ENCODE results near the gene DHX16. TPM values are rescaled to one million over a fixed set of nuclear protein-coding genes. Genes with fewer than 3 reads are reported as not detected.

The DHX16 gene
- polyA plus RNA-seq, 1 donor from 2014 or later = 21.6 TPM

GRCh38 chr6:30686908-30687658 lies 14.3 kb upstream of the DHX16 start:
- Mint-ChIP-seq H3K36me3 (peaks cover 9% of the 10 kb centered on the region), H3K9me3 (peaks cover 0 to 1% (median 0%) of the 10 kb centered on the region in 3 donors), H3K27ac (peak overlapping the region; percentile 98 to 100 (median 98))

GRCh38 chr6:30686009-30686907 lies 13.5 kb upstream of the DHX16 start, which contains the start of gene PPP1R18:
PPP1R18 (minus strand) TSS chr6:30686645; CDS start chr6:30686018, 627 bp downstream.
- Mint-ChIP-seq H3K36me3 (peaks cover 9% of the 10 kb centered on the region), H3K27me3 (no peaks in the 10 kb centered on the region), H3K4me3 (peak within 1 kb of the TSS; percentile 99 to 100 (median 100)), H3K27ac (peak within 1 kb of the TSS; percentile 98 to 100 (median 98)), H3K9me3 (peaks cover 0 to 1% (median 0%) of the 10 kb centered on the region in 3 donors), H3K4me1 (peaks cover 32 to 47% (median 33%) of the 10 kb centered on the region in 3 donors)

More at GRCh38 chr6:30686908-30687658, 14.3 kb upstream of the DHX16 start:
- Mint-ChIP-seq H3K4me3 (peak overlapping the region; percentile 99 to 100 (median 100)), H3K27me3 (no peaks in the 10 kb centered on the region), H3K4me1 (peaks cover 34 to 44% (median 36%) of the 10 kb centered on the region in 3 donors)

- peak overlapping the region; percentile 99 to 100 (median 100) for H3K4me3 Mint-ChIP-seq
- H3K4me1 Mint-ChIP-seq = peaks cover 30 to 46% (median 33%) of the 10 kb centered on the region in 3 donors
- H3K36me3 Mint-ChIP-seq = peaks cover 10% of the 10 kb centered on the region
- H3K9me3 Mint-ChIP-seq = peaks cover 0 to 1% (median 0%) of the 10 kb centered on the region in 3 donors
- H3K27ac Mint-ChIP-seq = peak overlapping the region; percentile 71 to 100 (median 98)
- H3K27me3 Mint-ChIP-seq = no peaks in the 10 kb centered on the region
Observed at GRCh38 chr6:30685157-30686008, 12.6 kb upstream of the DHX16 start.

- peaks cover 0 to 1% (median 0%) of the 10 kb centered on the region in 3 donors for H3K9me3 Mint-ChIP-seq
- H3K4me1 Mint-ChIP-seq = peaks cover 29 to 46% (median 31%) of the 10 kb centered on the region in 3 donors
- peak overlapping the region; percentile 99 to 100 (median 100) for H3K4me3 Mint-ChIP-seq
Observed at GRCh38 chr6:30684386-30685156, 11.8 kb upstream of the DHX16 start.

GRCh38 chr6:30683980-30684338 lies 11.2 kb upstream of the DHX16 start:
- no peaks in the 10 kb centered on the region for H3K27me3 Mint-ChIP-seq
- H3K4me3 Mint-ChIP-seq = peak overlapping the region; percentile 99 to 100 (median 100)
- H3K9me3 Mint-ChIP-seq = peaks cover 0 to 1% (median 0%) of the 10 kb centered on the region in 3 donors
- H3K36me3 Mint-ChIP-seq = peaks cover 14% of the 10 kb centered on the region
- H3K4me1 Mint-ChIP-seq = peaks cover 27 to 46% (median 29%) of the 10 kb centered on the region in 3 donors
- peak overlapping the region; percentile 98 to 100 (median 98) for H3K27ac Mint-ChIP-seq

More at GRCh38 chr6:30684386-30685156, 11.8 kb upstream of the DHX16 start:
- H3K27ac Mint-ChIP-seq = peak overlapping the region; percentile 98 to 100 (median 98)
- no peaks in the 10 kb centered on the region for H3K27me3 Mint-ChIP-seq
- H3K36me3 Mint-ChIP-seq = peaks cover 12% of the 10 kb centered on the region

- peaks cover 24 to 43% (median 25%) of the 10 kb centered on the region in 3 donors for H3K4me1 Mint-ChIP-seq
- H3K27ac Mint-ChIP-seq = peak overlapping the region; percentile 98 to 100 (median 98)
- H3K4me3 Mint-ChIP-seq = peak overlapping the region; percentile 99 to 100 (median 100)
- H3K36me3 Mint-ChIP-seq = peaks cover 15% of the 10 kb centered on the region
- no peaks in the 10 kb centered on the region for H3K27me3 Mint-ChIP-seq
- H3K9me3 Mint-ChIP-seq = peaks cover 0 to 1% (median 0%) of the 10 kb centered on the region in 3 donors
Observed at GRCh38 chr6:30683183-30683979, 10.6 kb upstream of the DHX16 start.

- Mint-ChIP-seq H3K4me1 (peaks cover 19 to 38% (median 19%) of the 10 kb centered on the region in 3 donors), H3K9me3 (peaks cover 0 to 1% (median 0%) of the 10 kb centered on the region in 3 donors), H3K27me3 (no peaks in the 10 kb centered on the region), H3K27ac (peak overlapping the region; percentile 98 to 100 (median 98)), H3K36me3 (peaks cover 13% of the 10 kb centered on the region), H3K4me3 (peak overlapping the region; percentile 99 to 100 (median 100))
Observed at GRCh38 chr6:30682143-30683117, 9.6 kb upstream of the DHX16 start.

- Mint-ChIP-seq H3K27ac (peak overlapping the region; percentile 98 to 100 (median 98)), H3K4me1 (peaks cover 19 to 38% (median 19%) of the 10 kb centered on the region in 3 donors), H3K4me3 (peak overlapping the region; percentile 99 to 100 (median 100)), H3K9me3 (peaks cover 0 to 1% (median 0%) of the 10 kb centered on the region in 3 donors), H3K36me3 (peaks cover 14% of the 10 kb centered on the region), H3K27me3 (no peaks in the 10 kb centered on the region)
Observed at GRCh38 chr6:30681766-30682142, 8.9 kb upstream of the DHX16 start.

GRCh38 chr6:30679765-30680535 lies 7.1 kb upstream of the DHX16 start:
- H3K4me3 Mint-ChIP-seq = peak overlapping the region; percentile 99 to 100 (median 100)
- peak overlapping the region; percentile 98 to 100 (median 98) for H3K27ac Mint-ChIP-seq
- H3K27me3 Mint-ChIP-seq = no peaks in the 10 kb centered on the region
- H3K36me3 Mint-ChIP-seq = peaks cover 16% of the 10 kb centered on the region
- H3K9me3 Mint-ChIP-seq = no peaks in the 10 kb centered on the region
- peaks cover 23 to 43% (median 23%) of the 10 kb centered on the region in 3 donors for H3K4me1 Mint-ChIP-seq

GRCh38 chr6:30678964-30679726 lies 6.3 kb upstream of the DHX16 start:
- Mint-ChIP-seq H3K27ac (peak overlapping the region; percentile 57 to 100 (median 98)), H3K4me1 (peaks cover 23 to 43% (median 25%) of the 10 kb centered on the region in 3 donors), H3K4me3 (peak overlapping the region; percentile 99 to 100 (median 100)), H3K36me3 (peaks cover 15% of the 10 kb centered on the region), H3K27me3 (no peaks in the 10 kb centered on the region), H3K9me3 (no peaks in the 10 kb centered on the region)
